HepG2 (cell line): ENCODE measurements around the gene FGGY. TPM values are rescaled to one million over a fixed set of nuclear protein-coding genes. Genes with fewer than 3 reads are reported as not detected.

Experiments
- ATRX ChIP-seq: sonication (generic); formaldehyde crosslinking; IDR thresholded peaks from 2 replicates; pipeline ENCODE4 v1.4.0; 2020; ENCODE audit warnings: missing genetic modification reagents, borderline replicate concordance
- DRAP1 ChIP-seq: IDR thresholded peaks from 2 replicates; pipeline ENCODE4 v1.6.1; 2016; ENCODE audit warnings: missing genetic modification reagents, missing compliant biosample characterization
- HOXA3 ChIP-seq: sonication (generic); formaldehyde crosslinking; IDR thresholded peaks from 2 replicates; pipeline ENCODE4 v1.5.0; 2020; ENCODE audit warnings: missing genetic modification reagents
- MAF1 ChIP-seq: sonication (generic); formaldehyde crosslinking; IDR thresholded peaks from 2 replicates; pipeline ENCODE4 v1.5.0; 2020; ENCODE audit warnings: missing genetic modification reagents, borderline replicate concordance
- MAX ChIP-seq: IDR thresholded peaks from 2 replicates; pipeline ENCODE4 v1.6.1; 2012; ENCODE audit warnings: inconsistent platforms
- MEIS2 ChIP-seq: sonication (generic); formaldehyde crosslinking; IDR thresholded peaks from 2 replicates; pipeline ENCODE4 v1.9.0; 2021; ENCODE audit warnings: mild to moderate bottlenecking, missing genetic modification reagents
- RARA ChIP-seq: IDR thresholded peaks from 2 replicates; pipeline ENCODE4 v1.6.1; 2016; ENCODE audit warnings: missing genetic modification reagents, missing compliant biosample characterization
- RBM39 ChIP-seq: fragments of 200-400 bp; formaldehyde crosslinking; IDR thresholded peaks from one replicate; pipeline ENCODE4 v1.6.1; 2018; ENCODE audit warnings: antibody characterized with exemption, mild to moderate bottlenecking, low read depth, low read length; ENCODE audit not compliant: poor library complexity, severe bottlenecking
- REL ChIP-seq: sonication (generic); formaldehyde crosslinking; conservative IDR thresholded peaks from 2 replicates; pipeline ENCODE4 v1.8.0; 2022; ENCODE audit warnings: mild to moderate bottlenecking, missing genetic modification reagents, moderate library complexity
- RXRA ChIP-seq: sonication (generic); formaldehyde crosslinking; IDR thresholded peaks from 2 replicates; pipeline ENCODE4 v1.5.1; 2020; ENCODE audit warnings: missing genetic modification reagents
- SAFB2 ChIP-seq: sonication (generic); formaldehyde crosslinking; IDR thresholded peaks from 2 replicates; pipeline ENCODE4 v1.5.1; 2020; ENCODE audit warnings: missing genetic modification reagents, low read depth, mild to moderate bottlenecking, borderline replicate concordance
- SAP130 ChIP-seq: IDR thresholded peaks from 2 replicates; pipeline ENCODE4 v1.6.1; 2016; ENCODE audit warnings: low read depth
- SP140L ChIP-seq: sonication (generic); formaldehyde crosslinking; IDR thresholded peaks from 2 replicates; pipeline ENCODE4 v1.4.0; 2020; ENCODE audit warnings: missing genetic modification reagents, borderline replicate concordance
- TERF1 ChIP-seq: sonication (generic); formaldehyde crosslinking; IDR thresholded peaks from 2 replicates; pipeline ENCODE4 v1.8.0; 2022; ENCODE audit warnings: mild to moderate bottlenecking, missing genetic modification reagents, moderate library complexity
- TFDP1 ChIP-seq: IDR thresholded peaks from 2 replicates; pipeline ENCODE4 v1.6.1; 2016; ENCODE audit warnings: missing compliant biosample characterization, missing genetic modification reagents, borderline replicate concordance
- THYN1 ChIP-seq: sonication (generic); formaldehyde crosslinking; IDR thresholded peaks from 2 replicates; pipeline ENCODE4 v1.8.1; 2023; ENCODE audit warnings: low read depth, mild to moderate bottlenecking, moderate library complexity, missing genetic modification reagents, borderline replicate concordance
- TMF1 ChIP-seq: sonication (generic); formaldehyde crosslinking; IDR thresholded peaks from 2 replicates; pipeline ENCODE4 v1.8.1; 2022; ENCODE audit warnings: low read depth, missing genetic modification reagents
- TRIM24 ChIP-seq: sonication (generic); formaldehyde crosslinking; IDR thresholded peaks from 2 replicates; pipeline ENCODE4 v1.8.0; 2022; ENCODE audit warnings: mild to moderate bottlenecking, missing genetic modification reagents
- ZBTB21 ChIP-seq: sonication (generic); formaldehyde crosslinking; IDR thresholded peaks from 2 replicates; pipeline ENCODE4 v1.4.0; 2020; ENCODE audit warnings: missing genetic modification reagents
- ZHX1 ChIP-seq: sonication (generic); formaldehyde crosslinking; IDR thresholded peaks from 2 replicates; pipeline ENCODE4 v1.8.1; 2022; ENCODE audit warnings: low read depth, mild to moderate bottlenecking, missing genetic modification reagents
- ZNF34 ChIP-seq: sonication (generic); formaldehyde crosslinking; IDR thresholded peaks from 2 replicates; pipeline ENCODE4 v1.4.0; 2020; ENCODE audit warnings: mild to moderate bottlenecking, missing genetic modification reagents, borderline replicate concordance
- ZNF670 ChIP-seq: sonication (generic); formaldehyde crosslinking; IDR thresholded peaks from 2 replicates; pipeline ENCODE4 v1.8.0; 2022; ENCODE audit warnings: mild to moderate bottlenecking, missing genetic modification reagents, borderline replicate concordance
- polyA plus RNA-seq, 8 experiments: library from polyadenylated mRNA; depleted of rRNA in 3 of 8; stranded (reverse) in 7 of 8; unstranded in 1 of 8; fragments of >200 nt; fragmentation: Illumina TruSeq in 4 of 8; extraction: Trizol in 4 of 8; gene quantifications; 2 replicates each; pipeline versions ENCODE4 v1.2.1 to v1.2.3, GENCODE V29; 2011 to 2016; ENCODE audit warnings: low read depth in 4 of 8, missing spikeins in 1 of 8, mixed read lengths in 1 of 8; ENCODE audit not compliant: insufficient read depth in 1 of 8
- total RNA-seq, 5 experiments: library from RNA; depleted of rRNA; stranded (reverse); fragments of >200 nt; fragmentation: Illumina TruSeq; extraction: Trizol; gene quantifications; 2 replicates each; pipeline ENCODE4 v1.2.3, GENCODE V29; 2016; ENCODE audit warnings: low read depth in 1 of 5
- TF ChIP-seq, protein P1 (sequence below): sonication (generic); formaldehyde crosslinking; IDR thresholded peaks from 2 replicates; pipeline ENCODE4 v1.4.0; 2020; ENCODE audit warnings: low read depth, mild to moderate bottlenecking, missing genetic modification reagents

The FGGY gene
- total and polyA plus RNA-seq, 2 of the 13 experiments (the other 11 are each of a cell fraction or from before 2014, with no cell fraction given), result 15.7 to 27.5 TPM

GRCh38 chr1:59730759-59731478, 434.0 kb downstream of the FGGY start (continued):
- TF ChIP-seq, protein P1, sequence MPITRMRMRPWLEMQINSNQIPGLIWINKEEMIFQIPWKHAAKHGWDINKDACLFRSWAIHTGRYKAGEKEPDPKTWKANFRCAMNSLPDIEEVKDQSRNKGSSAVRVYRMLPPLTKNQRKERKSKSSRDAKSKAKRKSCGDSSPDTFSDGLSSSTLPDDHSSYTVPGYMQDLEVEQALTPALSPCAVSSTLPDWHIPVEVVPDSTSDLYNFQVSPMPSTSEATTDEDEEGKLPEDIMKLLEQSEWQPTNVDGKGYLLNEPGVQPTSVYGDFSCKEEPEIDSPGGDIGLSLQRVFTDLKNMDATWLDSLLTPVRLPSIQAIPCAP, result no peak
- TF ChIP-seq SAP130 (peak; percentile 80), THYN1 (CRISPR knock-in tag) (no peak), SP140L (CRISPR knock-in tag) (no peak), TMF1 (CRISPR knock-in tag) (no peak), RXRA (CRISPR knock-in tag) (peak; percentile 35; the same call in 1 of the 2 replicates), TFDP1 (CRISPR knock-in tag) (peak; percentile 60; the same call in 1 of the 2 replicates), TRIM24 (CRISPR knock-in tag) (no peak), ZNF34 (CRISPR knock-in tag) (no peak), RARA (peak; percentile 54; the same call in 1 of the 2 replicates), RBM39 (no peak), ATRX (no peak), ZNF670 (CRISPR knock-in tag) (peak; percentile 93), MEIS2 (CRISPR knock-in tag) (peak; percentile 69; the same call in 1 of the 2 replicates), TERF1 (no peak), ZHX1 (CRISPR knock-in tag) (peak; percentile 57; the same call in 1 of the 2 replicates), DRAP1 (no peak), SAFB2 (CRISPR knock-in tag) (no peak), MAF1 (CRISPR knock-in tag) (no peak), HOXA3 (no peak; the same call in 1 of the 2 replicates), MAX (peak; percentile 55; the same call in 1 of the 2 replicates), ZBTB21 (CRISPR knock-in tag) (no peak), REL (CRISPR knock-in tag) (no peak)
